Erythroblast (primary cell): Measurements from ENCODE around the gene TSR3.
A peak's percentile ranks its signal among the peaks of the same experiment; 100 is the strongest.
"Not testable (repeated sequence)": the region's sequence is repeated elsewhere in the genome, so short reads cannot be mapped to it uniquely, and the experiment has no call there.

Source experiments
- DNase-seq, 2 experiments: peaks; one replicate each; lab custom pipeline; 2025; lab: John Stamatoyannopoulos, UW
- GATA1 ChIP-seq: IDR thresholded peaks from 2 replicates; pipeline ENCODE4 v1.6.1; 2011; ENCODE audit warnings: low read depth, mild to moderate bottlenecking, control low read depth, low read length, moderate library complexity
- POLR2A ChIP-seq: IDR thresholded peaks from 2 replicates; pipeline ENCODE4 v1.6.1; 2011; ENCODE audit warnings: mild to moderate bottlenecking, low read length

The TSR3 gene

DNA sequence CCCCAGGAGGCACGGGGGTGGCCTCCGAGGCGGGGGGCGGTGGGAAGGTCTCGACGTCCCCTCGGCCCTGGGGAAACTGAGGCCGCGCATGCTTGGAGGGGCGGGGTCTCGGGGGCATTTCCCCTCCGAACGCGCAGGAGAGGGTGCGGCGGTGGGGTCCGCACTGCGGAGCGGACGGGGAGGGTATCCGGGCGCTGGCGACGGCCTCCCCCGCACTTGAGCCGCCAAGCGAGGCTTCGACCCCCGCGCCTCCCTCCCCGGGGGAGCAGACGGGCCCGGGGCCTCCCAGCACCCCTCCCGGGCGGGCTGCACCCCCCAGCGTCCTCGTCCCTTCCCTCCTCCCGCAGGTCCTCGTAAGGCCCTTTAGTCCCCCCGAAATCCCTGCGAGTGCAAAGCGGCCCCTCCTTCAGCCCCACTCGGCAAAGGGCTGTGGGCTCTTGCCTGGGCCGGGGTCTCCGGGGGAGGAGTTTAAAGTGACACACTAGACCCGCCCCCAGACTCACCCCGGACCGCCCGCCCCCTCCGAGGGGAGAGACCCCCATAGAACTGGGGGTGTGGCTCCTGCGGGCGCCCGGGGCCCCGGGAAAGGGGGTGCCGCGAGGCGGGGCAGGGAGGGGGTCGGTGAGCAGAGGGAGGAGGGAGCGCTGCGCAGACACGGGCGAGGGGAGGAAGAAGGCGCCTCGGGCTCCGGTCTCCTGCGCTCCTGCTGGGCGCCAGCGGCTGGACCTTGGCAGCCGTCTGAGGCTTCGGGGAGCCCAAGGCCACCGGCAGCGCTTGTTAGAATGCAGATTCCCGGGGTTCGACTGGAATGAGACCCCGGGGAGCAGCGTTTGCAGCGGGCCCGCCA is 17.6 kb downstream of the TSR3 start:
- no peak for DNase-seq
- no peak for TF ChIP-seq POLR2A
- no peak for TF ChIP-seq GATA1

DNA sequence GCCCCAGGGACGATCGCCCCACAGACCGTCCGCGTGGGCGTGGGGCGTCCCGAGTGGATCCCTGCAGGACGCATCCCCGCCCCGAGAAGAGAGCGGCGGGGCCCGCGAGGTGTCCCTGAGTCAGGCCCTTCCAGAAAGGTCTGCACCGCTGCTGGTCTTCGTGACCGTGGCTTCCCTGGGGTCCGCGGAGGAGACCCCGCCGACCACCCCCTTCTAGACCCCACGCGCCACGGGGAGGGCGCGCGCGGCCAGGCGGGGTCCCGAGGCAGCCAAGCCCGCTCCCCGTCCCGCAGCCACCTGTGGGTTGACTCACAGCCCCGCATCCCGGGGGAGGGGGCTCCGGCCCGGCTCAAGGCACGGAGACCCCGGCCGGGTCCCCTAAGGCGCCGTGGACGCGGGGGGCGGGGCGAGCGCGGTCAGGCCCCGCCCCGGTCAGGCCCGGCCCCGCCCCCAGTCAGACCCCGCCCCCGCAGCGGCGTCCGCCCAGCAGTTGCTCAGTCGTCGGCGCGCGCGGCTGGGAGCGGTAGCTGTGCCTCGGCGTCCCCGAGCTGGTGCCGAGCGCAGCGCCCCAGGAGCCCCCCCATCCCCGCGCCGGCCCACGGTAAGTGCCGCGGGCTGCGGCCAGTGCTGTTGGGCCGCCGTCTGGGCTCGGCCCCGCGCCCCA is 18.4 kb downstream of the TSR3 start, which contains the start of gene BAIAP3:
Gene BAIAP3 (plus strand): TSS at position 497 of the 664 bp plus-strand sequence. CDS start 4,905 bp downstream, outside the sequence.
- peak; percentile 48 to 68 for DNase-seq
- TF ChIP-seq GATA1 = no peak

- no peak for DNase-seq
- TF ChIP-seq POLR2A (no peak), GATA1 (no peak)
These were observed 19.0 kb downstream of the TSR3 start for GRCh38 chr16:1332618-1333148.

- peak; percentile 36 to 49 for DNase-seq
- TF ChIP-seq POLR2A (no peak), GATA1 (no peak)
These were observed 19.7 kb downstream of the TSR3 start for GRCh38 chr16:1331712-1332617.

- DNase-seq = no peak
- TF ChIP-seq GATA1 (no peak), POLR2A (no peak)
These were observed 20.6 kb downstream of the TSR3 start for GRCh38 chr16:1330931-1331711.

DNA sequence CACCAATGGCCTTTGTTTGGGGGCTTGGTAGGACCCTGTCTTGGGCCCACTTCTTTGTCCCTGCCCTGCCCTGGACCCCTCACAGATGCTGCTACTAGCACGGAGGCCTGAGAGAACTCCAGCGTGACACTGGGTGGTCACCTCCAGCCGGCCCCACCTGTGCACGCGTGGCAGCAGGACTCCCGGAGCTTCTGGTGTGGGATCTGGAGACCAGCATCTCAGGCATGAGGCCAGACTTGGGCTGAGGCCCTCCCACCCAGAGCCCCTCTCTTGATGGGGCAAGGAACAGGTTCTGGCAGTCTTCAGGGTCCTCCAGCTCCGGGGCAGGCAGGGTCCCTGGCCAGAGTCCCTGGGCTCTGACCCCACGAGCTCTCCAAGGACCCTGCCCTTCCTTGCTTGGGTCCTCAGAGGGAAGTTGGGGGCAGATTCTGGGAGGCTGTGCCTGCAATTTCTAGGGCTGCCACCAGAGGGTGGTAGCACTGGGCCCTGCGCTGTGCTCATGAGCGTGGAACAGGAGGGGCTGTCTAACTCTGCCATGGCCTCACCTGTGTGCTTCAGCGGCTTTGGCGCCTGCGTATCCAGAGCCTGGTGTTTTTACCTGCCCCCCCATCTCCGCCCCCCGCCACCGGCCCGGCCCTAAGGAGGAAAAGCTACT is 21.3 kb downstream of the TSR3 start:
- TF ChIP-seq POLR2A (no peak), GATA1 (no peak)
- DNase-seq = peak; percentile 30 to 58

GRCh38 chr16:1328961-1329360 is 22.7 kb downstream of the TSR3 start:
- not testable (repeated sequence) for DNase-seq

DNA sequence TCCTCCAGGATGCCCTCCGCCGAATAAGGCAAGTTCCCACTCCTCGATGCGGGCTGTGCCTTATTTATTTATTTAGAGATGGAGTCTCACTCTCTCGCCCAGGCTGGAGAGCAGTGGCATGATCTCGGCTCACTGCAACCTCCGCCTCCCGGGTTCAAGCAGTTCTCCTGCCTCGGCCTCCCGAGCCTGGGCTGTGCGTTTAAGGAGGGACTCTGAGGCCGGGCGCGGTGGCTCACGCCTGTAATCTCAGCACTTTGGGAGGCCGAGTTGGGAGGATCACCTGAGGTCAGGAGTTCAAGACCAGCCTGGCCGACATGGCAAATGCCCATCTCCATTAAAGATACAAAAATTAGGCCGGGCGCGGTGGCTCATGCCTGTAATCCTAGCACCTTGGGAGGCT is 23.5 kb downstream of the TSR3 start:
- DNase-seq = not testable (repeated sequence)

DNA sequence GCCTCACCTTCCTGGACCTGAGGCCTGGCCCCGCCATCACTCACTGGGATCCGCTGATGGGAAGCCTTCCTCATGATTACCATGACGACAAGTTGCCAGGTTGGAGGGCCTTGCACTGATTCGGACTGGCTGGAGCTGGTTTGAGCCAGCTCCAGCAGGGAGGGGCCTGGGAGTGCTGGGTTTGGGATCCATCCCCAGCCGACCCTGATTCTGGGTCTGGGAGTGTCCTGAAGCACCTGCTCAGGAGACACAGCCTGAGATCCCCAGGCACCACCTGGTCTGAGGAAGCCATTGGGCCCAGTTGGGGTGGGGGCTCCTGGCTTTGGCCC is 24.1 kb downstream of the TSR3 start:
- no peak for TF ChIP-seq GATA1
- TF ChIP-seq POLR2A = no peak
- no peak for DNase-seq

DNA sequence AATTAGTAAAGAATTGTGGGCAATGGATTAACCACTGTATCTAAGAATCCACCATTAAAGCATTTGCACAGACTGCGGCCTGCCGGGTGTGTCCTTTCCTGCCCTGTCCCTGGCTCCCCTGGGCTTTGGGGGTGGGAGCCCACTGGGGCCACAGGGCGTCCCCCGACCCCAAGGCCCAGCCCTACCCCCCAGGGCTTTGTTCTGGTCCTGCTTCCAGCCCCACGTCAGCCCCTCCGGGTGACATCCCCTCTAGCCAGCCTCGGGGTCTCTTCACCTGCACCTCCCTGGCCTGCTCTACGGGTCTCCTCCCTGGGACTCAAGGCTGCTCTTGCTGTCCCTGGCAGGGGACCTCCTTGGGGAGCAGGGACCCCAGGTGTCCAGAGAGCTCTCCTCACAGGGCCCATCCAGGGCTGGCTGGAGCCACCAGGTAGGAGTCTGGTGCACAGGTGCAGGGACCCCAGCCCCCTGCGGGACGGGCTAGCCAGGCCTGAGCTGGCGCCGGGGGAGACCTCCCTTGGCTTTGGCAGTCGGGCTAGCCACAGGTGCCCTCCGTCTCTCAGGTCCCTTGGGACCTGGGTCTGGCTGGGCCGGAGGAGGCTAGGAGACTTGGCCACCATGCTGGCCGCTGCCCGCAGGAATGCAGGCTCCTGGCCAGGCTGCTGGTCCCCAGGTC is 24.6 kb downstream of the TSR3 start:
- DNase-seq = no peak
- TF ChIP-seq GATA1 (no peak), POLR2A (no peak)

DNA sequence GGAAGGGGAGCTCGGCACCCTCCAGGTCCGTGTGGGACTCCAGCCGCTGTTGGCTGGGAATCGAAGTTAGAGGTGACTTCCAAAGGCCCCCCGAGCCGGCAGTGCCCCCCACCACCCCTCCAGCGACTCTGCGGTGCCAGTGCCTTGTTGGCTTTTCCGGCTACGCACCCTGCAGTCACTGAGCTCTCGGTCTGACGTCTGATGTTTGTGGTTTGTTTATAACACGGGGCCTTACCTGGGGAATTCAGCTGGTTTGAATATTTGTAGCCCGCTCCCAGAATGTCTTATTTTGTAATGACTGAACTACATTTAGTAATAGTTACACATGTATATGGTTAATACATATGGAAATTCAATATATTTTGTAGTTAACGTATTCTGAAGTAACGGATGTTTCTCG is 25.3 kb downstream of the TSR3 start:
- no peak for DNase-seq
- TF ChIP-seq POLR2A = no peak
- TF ChIP-seq GATA1 = no peak

DNA sequence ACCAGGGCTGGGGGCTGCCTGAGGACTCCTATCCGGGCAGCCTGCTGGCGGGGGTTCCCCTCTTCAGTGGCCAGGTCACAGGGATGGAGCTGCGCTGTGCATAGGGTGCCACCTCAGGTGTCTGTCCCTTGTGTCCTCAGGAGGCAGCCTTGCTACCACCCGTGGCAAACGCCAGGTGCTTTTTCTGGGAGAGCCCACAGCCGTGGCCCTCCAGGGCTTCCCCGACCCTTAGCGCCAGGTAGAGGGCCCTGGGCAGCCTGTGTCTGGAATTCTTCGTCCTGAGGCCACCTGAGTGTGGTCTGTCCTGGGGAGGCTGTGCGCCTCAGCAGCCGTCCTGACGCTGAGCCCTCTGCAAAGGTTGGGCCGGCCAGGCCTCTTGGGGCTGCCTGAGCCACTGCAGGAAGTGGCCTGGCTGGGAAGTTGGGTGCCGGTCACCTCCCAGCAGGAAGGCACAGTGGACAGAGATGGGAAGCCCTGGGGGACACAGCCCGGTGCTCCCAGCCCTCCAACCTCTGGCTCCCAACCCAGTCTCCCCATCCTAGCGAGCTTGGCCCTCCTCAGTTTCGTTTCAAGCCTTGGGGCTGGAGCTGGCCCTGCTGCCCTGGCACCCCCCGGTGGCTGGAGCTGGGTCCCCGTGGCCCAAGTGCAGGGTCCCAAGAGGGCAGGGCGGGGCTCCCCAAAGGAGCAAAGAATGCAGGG is 25.9 kb downstream of the TSR3 start:
- TF ChIP-seq POLR2A (no peak), GATA1 (no peak)
- DNase-seq = no peak

GRCh38 chr16:1325261-1325660 is 26.4 kb downstream of the TSR3 start:
- TF ChIP-seq GATA1 = no peak
- no peak for TF ChIP-seq POLR2A
- no peak for DNase-seq
